Measurements from ENCODE around the gene VPS25. TPM values are rescaled to one million over a fixed set of nuclear protein-coding genes. Genes with fewer than 3 reads are reported as not detected.

VPS25 gene
- total and polyA plus RNA-seq, 2 experiments from 2014 or later = 101 to 136 TPM

DNA sequence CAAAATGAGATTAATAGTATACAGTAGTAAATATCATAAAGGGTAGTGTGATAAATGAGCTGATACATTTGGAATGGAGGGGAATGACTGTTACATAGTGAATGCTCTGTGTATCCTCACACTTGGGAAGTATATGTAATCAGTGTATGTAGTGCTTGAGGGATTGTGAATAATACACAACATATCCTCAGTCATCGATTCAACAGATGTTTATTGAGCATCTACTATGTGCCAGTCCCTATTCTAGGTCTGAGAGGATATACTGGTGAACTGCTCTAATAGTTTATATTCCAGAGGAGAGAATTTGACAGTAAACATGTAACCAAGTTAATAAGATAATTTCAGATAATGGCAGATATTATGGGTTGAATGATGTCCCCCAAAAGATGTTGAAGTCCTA is 54.2 kb downstream of the VPS25 start:
- Histone ChIP-seq H3K4me1 (ENCODE audit: low read depth) (peaks cover 9% of the 10 kb centered on the region), H3K9me3 (ENCODE audit: low read depth) (no peaks in the 10 kb centered on the region), H3K4me3 (no peak overlapping the region), H3K36me3 (no peaks in the 10 kb centered on the region), H3K27ac (no peak overlapping the region), H3K27me3 (peaks cover 4% of the 10 kb centered on the region)
- TF ChIP-seq, protein P1, sequence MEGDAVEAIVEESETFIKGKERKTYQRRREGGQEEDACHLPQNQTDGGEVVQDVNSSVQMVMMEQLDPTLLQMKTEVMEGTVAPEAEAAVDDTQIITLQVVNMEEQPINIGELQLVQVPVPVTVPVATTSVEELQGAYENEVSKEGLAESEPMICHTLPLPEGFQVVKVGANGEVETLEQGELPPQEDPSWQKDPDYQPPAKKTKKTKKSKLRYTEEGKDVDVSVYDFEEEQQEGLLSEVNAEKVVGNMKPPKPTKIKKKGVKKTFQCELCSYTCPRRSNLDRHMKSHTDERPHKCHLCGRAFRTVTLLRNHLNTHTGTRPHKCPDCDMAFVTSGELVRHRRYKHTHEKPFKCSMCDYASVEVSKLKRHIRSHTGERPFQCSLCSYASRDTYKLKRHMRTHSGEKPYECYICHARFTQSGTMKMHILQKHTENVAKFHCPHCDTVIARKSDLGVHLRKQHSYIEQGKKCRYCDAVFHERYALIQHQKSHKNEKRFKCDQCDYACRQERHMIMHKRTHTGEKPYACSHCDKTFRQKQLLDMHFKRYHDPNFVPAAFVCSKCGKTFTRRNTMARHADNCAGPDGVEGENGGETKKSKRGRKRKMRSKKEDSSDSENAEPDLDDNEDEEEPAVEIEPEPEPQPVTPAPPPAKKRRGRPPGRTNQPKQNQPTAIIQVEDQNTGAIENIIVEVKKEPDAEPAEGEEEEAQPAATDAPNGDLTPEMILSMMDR (IDR thresholded peaks at IDR 0.05; ENCODE audit: low read depth, low read length) = no peak
- no peak for DNase-seq (ENCODE audit: low read depth in 1 of 2, low spot score in 1 of 2)

Other genes starting within 250 kb of the VPS25 start
- 49.0 and 56.9 TPM in 2 replicates for gene NAGLU, start 237.2 kb upstream of the VPS25 start, total RNA-seq
- gene NAGLU, start 237.2 kb upstream of the VPS25 start, polyA plus RNA-seq = 37.1 and 56.9 TPM in 2 replicates
- gene HSD17B1, start 220.5 kb upstream of the VPS25 start, total RNA-seq = 4.3 and 6.0 TPM in 2 replicates
- gene HSD17B1, start 220.5 kb upstream of the VPS25 start, polyA plus RNA-seq = 2.8 and 3.0 TPM in 2 replicates
- 32.5 and 43.5 TPM in 2 replicates for gene COASY, start 211.3 kb upstream of the VPS25 start, total RNA-seq
- 74.7 and 97.4 TPM in 2 replicates for gene COASY, start 211.3 kb upstream of the VPS25 start, polyA plus RNA-seq
- gene MLX, start 206.3 kb upstream of the VPS25 start, total RNA-seq = 22.4 and 28.1 TPM in 2 replicates
- 37.1 and 47.3 TPM in 2 replicates for gene MLX, start 206.3 kb upstream of the VPS25 start, polyA plus RNA-seq
- 6.2 and 6.6 TPM in 2 replicates for gene PSMC3IP, start 195.7 kb upstream of the VPS25 start, total RNA-seq
- 9.1 and 14.0 TPM in 2 replicates for gene PSMC3IP, start 195.7 kb upstream of the VPS25 start, polyA plus RNA-seq
- gene RETREG3, start 164.1 kb upstream of the VPS25 start, total RNA-seq = 47.7 and 56.4 TPM in 2 replicates
- 46.9 and 48.0 TPM in 2 replicates for gene RETREG3, start 164.1 kb upstream of the VPS25 start, polyA plus RNA-seq
- gene TUBG1, start 163.8 kb upstream of the VPS25 start, total RNA-seq = 97.2 and 159 TPM in 2 replicates
- 162 and 177 TPM in 2 replicates for gene TUBG1, start 163.8 kb upstream of the VPS25 start, polyA plus RNA-seq
- 47.1 and 62.7 TPM in 2 replicates for gene TUBG2, start 114.2 kb upstream of the VPS25 start, total RNA-seq
- gene TUBG2, start 114.2 kb upstream of the VPS25 start, polyA plus RNA-seq = 67.4 and 83.1 TPM in 2 replicates
- gene PLEKHH3, start 96.5 kb upstream of the VPS25 start, total RNA-seq = 50.3 and 79.1 TPM in 2 replicates
- 54.7 and 95.6 TPM in 2 replicates for gene PLEKHH3, start 96.5 kb upstream of the VPS25 start, polyA plus RNA-seq
- 5.8 and 13.5 TPM in 2 replicates for gene CCR10, start 91.6 kb upstream of the VPS25 start, total RNA-seq
- gene CCR10, start 91.6 kb upstream of the VPS25 start, polyA plus RNA-seq = 16.3 and 21.1 TPM in 2 replicates
- 15.4 and 17.9 TPM in 2 replicates for gene CNTNAP1, start 90.9 kb upstream of the VPS25 start, total RNA-seq
- 3.5 and 3.9 TPM in 2 replicates for gene CNTNAP1, start 90.9 kb upstream of the VPS25 start, polyA plus RNA-seq
- gene EZH1, start 28.4 kb upstream of the VPS25 start, total RNA-seq = 19.2 and 33.8 TPM in 2 replicates
- 22.7 and 34.9 TPM in 2 replicates for gene EZH1, start 28.4 kb upstream of the VPS25 start, polyA plus RNA-seq
- 16.2 and 16.5 TPM in 2 replicates for gene RAMP2, start 12.2 kb upstream of the VPS25 start, total RNA-seq
- 20.6 and 28.0 TPM in 2 replicates for gene RAMP2, start 12.2 kb upstream of the VPS25 start, polyA plus RNA-seq
- gene WNK4, start 7.2 kb downstream of the VPS25 start, total RNA-seq = 0.04 and 1.6 TPM in 2 replicates
- gene WNK4, start 7.2 kb downstream of the VPS25 start, polyA plus RNA-seq = 0.67 and 0.71 TPM in 2 replicates
- 84.1 and 113 TPM in 2 replicates for gene COA3, start 25.3 kb downstream of the VPS25 start, total RNA-seq
- gene COA3, start 25.3 kb downstream of the VPS25 start, polyA plus RNA-seq = 228 and 275 TPM in 2 replicates
- 0.27 TPM in 1 of 2 replicates, not detected in the other for gene CNTD1, start 25.4 kb downstream of the VPS25 start, total RNA-seq
- gene CNTD1, start 25.4 kb downstream of the VPS25 start, polyA plus RNA-seq = 2.5 and 3.9 TPM in 2 replicates
- gene BECN1, start 50.8 kb downstream of the VPS25 start, total RNA-seq = 64.5 and 112 TPM in 2 replicates
- gene BECN1, start 50.8 kb downstream of the VPS25 start, polyA plus RNA-seq = 65.2 and 71.5 TPM in 2 replicates
- 59.4 and 72.3 TPM in 2 replicates for gene PSME3, start 59.9 kb downstream of the VPS25 start, total RNA-seq
- 77.0 and 104 TPM in 2 replicates for gene PSME3, start 59.9 kb downstream of the VPS25 start, polyA plus RNA-seq
- 2.5 and 5.6 TPM in 2 replicates for gene AOC2, start 71.1 kb downstream of the VPS25 start, total RNA-seq
- gene AOC2, start 71.1 kb downstream of the VPS25 start, polyA plus RNA-seq = 2.4 and 4.8 TPM in 2 replicates
- 2.3 and 5.2 TPM in 2 replicates for gene AOC3, start 77.8 kb downstream of the VPS25 start, total RNA-seq
- 2.6 and 3.4 TPM in 2 replicates for gene AOC3, start 77.8 kb downstream of the VPS25 start, polyA plus RNA-seq
- not detected in 2 replicates for gene G6PC1, start 127.3 kb downstream of the VPS25 start, total RNA-seq
- gene G6PC1, start 127.3 kb downstream of the VPS25 start, polyA plus RNA-seq = not detected in 2 replicates
- gene AARSD1, start 191.0 kb downstream of the VPS25 start, total RNA-seq = 36.1 and 37.0 TPM in 2 replicates
- gene AARSD1, start 191.0 kb downstream of the VPS25 start, polyA plus RNA-seq = 76.1 and 82.1 TPM in 2 replicates
- gene PTGES3L, start 206.6 kb downstream of the VPS25 start, total RNA-seq = 42.8 and 50.8 TPM in 2 replicates
- gene PTGES3L, start 206.6 kb downstream of the VPS25 start, polyA plus RNA-seq = 72.9 and 86.1 TPM in 2 replicates
- gene RUNDC1, start 207.1 kb downstream of the VPS25 start, total RNA-seq = 20.5 and 28.8 TPM in 2 replicates
- gene RUNDC1, start 207.1 kb downstream of the VPS25 start, polyA plus RNA-seq = 33.8 and 39.0 TPM in 2 replicates
- 958 and 1,193 TPM in 2 replicates for gene RPL27, start 225.0 kb downstream of the VPS25 start, total RNA-seq
- 906 and 971 TPM in 2 replicates for gene RPL27, start 225.0 kb downstream of the VPS25 start, polyA plus RNA-seq
- gene IFI35, start 233.3 kb downstream of the VPS25 start, total RNA-seq = 4.7 and 6.8 TPM in 2 replicates
- gene IFI35, start 233.3 kb downstream of the VPS25 start, polyA plus RNA-seq = 8.7 and 9.4 TPM in 2 replicates
- 264 and 312 TPM in 2 replicates for gene VAT1, start 248.9 kb downstream of the VPS25 start, total RNA-seq
- gene VAT1, start 248.9 kb downstream of the VPS25 start, polyA plus RNA-seq = 207 and 216 TPM in 2 replicates